MG63 (cell line): Measurements from ENCODE around the gene CST9. TPM values are rescaled to one million over a fixed set of nuclear protein-coding genes. Genes with fewer than 3 reads are reported as not detected.
"Not testable (repeated sequence)": the region's sequence is repeated elsewhere in the genome, so short reads cannot be mapped to it uniquely, and the experiment has no call there.

Experiments used
- DNase-seq: peaks from one replicate; pipeline ENCODE4 v3.0.0-alpha.2; 2020
- H3K27me3 ChIP-seq: fragments of 250-450 bp; sonication (Bioruptor Pico); 2 replicates; pipeline ENCODE4 v1.5.1; 2020; ENCODE audit warnings: mild to moderate bottlenecking, moderate library complexity
- H3K36me3 ChIP-seq: fragments of 250-450 bp; sonication (Bioruptor Pico); 2 replicates; pipeline ENCODE4 v1.5.1; 2020; ENCODE audit warnings: mild to moderate bottlenecking, moderate library complexity
- H3K4me3 ChIP-seq: fragments of 250-450 bp; sonication (Bioruptor Pico); 2 replicates; pipeline ENCODE4 v1.5.1; 2020; ENCODE audit warnings: mild to moderate bottlenecking, moderate library complexity
- H3K9me3 ChIP-seq: fragments of 250-450 bp; sonication (Bioruptor Pico); 2 replicates; pipeline ENCODE4 v1.5.1; 2020; ENCODE audit warnings: mild to moderate bottlenecking, moderate library complexity
- total RNA-seq: library from RNA; depleted of rRNA; stranded (reverse); fragments of >200 nt; shearing (Covaris generic); gene quantifications from 2 replicates; pipeline ENCODE4 v1.2.3, GENCODE V29; 2014; ENCODE audit warnings: low replicate concordance

CST9 gene
- total RNA-seq, 1 experiment from 2014 or later: not detected

DNA sequence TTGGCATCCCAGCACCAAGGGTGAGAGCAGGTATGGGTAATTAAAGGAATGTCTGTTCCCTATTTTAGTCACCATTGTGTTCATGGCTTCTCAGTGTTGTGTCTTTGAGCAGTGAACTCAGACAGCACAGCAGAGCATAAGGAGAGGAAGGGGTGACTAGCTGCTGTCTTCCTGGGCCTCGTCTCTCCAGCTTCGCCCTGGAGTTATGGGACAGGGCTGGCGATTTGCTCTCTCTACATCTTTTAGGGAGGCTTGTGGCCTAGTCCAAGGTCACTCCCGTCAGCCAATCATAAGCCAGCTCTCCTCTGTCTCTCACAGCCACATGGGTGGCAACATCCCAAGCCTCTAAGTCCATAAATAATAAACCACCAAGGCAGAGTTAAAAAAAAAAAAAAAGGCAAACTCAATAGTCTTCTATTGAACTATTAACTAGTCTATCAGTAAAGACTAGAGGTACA is 24.7 kb upstream of the CST9 start:
- H3K36me3 ChIP-seq: no peaks in the 10 kb centered on the region
- no peaks in the 10 kb centered on the region for H3K27me3 ChIP-seq
- no peaks in the 10 kb centered on the region for H3K9me3 ChIP-seq
- no peak overlapping the region for H3K4me3 ChIP-seq
- no peak for DNase-seq

DNA sequence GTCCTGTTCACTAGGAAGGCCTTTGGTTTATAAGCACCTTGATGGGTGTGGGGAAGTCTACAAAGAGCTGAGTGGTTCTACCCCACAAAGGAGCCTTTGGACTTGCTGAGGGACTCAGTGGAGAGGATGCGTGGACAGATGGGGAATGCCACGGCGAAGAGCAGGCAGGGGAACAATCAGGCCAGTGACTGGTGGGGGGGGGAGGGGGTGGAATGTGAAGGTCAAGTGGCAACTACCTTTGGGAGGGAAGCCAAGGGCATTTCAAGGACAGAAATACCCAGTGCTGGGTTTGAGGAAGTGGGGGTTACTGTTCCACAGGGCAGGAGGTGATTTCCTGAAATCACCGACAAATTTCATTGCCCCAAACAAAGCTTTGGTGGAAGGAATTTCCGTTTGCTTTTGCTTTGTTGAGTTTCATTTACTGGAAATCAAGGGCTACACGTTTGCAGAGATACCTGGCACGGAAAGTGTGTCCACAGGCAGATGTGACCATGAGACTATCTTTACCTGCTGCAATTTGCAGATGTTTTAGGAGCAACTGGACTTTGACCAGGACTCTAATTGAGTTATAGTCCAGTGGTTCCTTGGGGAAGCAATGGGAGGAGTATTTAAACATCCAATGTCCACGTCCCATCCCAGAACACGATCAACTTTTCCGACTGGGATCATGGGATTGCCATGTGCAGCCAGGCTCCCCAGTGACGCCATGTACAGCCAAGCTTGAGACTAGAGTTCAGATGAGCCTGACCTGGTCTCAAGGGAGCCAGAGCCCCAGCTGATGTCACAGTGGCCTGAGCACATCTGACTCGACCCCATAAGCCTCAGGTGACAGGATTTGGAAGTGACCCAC is 24.1 kb upstream of the CST9 start:
- Histone ChIP-seq H3K4me3 (no peak overlapping the region), H3K9me3 (no peaks in the 10 kb centered on the region), H3K36me3 (no peaks in the 10 kb centered on the region), H3K27me3 (no peaks in the 10 kb centered on the region)
- no peak for DNase-seq

DNA sequence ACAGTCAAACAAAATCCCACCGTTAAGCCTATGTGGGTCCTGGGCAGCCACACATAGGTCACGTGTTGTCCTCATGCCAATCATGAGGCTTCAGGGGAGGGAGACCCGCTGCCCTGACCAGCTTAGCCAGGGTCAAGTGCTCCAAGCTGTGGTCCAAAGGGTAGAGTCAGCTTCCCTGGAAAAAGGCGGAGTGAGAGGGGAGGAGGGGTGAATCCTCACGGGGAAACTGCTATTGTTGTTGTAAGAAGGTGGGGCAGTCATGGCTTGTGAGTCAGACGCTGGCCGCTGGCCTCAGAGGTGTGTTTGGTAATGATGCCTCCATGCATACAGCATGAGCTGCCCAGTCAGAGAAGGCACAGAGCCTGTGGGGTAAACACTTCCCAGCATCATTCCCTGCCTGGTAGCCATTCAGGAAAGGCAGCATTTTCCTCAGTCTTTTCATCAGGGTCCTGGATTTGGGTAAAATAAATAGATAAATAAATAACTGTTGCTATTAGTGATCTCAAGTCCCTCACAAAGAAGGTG is 23.4 kb upstream of the CST9 start:
- H3K9me3 ChIP-seq: no peaks in the 10 kb centered on the region
- no peaks in the 10 kb centered on the region for H3K36me3 ChIP-seq
- H3K27me3 ChIP-seq: no peaks in the 10 kb centered on the region
- no peak overlapping the region for H3K4me3 ChIP-seq
- DNase-seq: peak; percentile 8

DNA sequence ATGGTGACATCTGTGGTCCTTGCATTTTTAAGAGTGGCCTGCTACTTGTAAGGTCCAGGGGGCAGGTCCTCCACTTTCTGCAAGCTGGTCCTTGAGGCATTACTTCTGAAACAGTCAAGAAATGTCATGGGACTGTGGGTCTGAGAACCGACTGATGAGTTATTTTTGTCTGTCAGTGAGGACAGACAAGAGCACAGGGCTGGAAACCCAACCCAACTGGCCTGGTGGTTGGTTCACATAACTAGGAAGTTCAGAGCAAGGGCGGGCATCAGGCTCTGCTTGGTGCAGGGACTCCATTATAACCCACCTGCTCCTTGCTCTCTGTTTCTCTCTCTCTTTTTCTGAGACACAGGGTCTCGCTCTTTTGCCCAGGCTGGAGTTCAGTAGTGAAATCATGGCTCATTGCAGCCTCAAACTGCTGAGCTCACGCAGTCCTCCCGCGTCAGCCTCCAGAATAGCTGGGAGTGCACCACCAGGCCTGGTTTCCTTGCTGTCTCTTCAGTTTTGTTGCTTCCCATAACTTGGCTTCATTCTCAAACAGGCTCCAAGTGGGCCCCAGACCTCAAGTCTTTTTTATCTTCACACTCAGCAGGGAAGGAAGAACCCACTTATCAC is 22.8 kb upstream of the CST9 start:
- DNase-seq: no peak
- H3K27me3 ChIP-seq: no peaks in the 10 kb centered on the region
- H3K9me3 ChIP-seq: no peaks in the 10 kb centered on the region
- no peaks in the 10 kb centered on the region for H3K36me3 ChIP-seq
- no peak overlapping the region for H3K4me3 ChIP-seq

DNA sequence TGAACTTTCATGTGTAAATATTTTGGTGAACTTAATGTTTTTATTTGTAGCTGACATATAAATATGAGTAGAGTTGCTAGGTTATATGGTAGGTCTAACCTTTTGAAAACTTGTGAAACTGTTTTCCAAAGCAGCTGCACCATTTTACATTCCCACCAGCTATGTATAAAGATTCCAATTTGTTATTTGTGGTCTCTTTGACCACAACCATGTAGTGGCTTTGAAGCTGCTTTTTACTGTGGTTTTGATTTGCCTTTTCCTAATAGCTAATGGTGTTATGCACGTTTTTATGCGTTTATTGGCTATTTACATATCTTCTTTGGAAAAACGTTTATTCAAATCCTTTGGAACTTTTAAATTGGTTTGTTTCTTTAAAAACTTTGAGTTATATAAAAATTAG is 21.8 kb upstream of the CST9 start:
- DNase-seq: no peak
- no peak overlapping the region for H3K4me3 ChIP-seq
- no peaks in the 10 kb centered on the region for H3K9me3 ChIP-seq
- H3K36me3 ChIP-seq: no peaks in the 10 kb centered on the region
- H3K27me3 ChIP-seq: no peaks in the 10 kb centered on the region

DNA sequence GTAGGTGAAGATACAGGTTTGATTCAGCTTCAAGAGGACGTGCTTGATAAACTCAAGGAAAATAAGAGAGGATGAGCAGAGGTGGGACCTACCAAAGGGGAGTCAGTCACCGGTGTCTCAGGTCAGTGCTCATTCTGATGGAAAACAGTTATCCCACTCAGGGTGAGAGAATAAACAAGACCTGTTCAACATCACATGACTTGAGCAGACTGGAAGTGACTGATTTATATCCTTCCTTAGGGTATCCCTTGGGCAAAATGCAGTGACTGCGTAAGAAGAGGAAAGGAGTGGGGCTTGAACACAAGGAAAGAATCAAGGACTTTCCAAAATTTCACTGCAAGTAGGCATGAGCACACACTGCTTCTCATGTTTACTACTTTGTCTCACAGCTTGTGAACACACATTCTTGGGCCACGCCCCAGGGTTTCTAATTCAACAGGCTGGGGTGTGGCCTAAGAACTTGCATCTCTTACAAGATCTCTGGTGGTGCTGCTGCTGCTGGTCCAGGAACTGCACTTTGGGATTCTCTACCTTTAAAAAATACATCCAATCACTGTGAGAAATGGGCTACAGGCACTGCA is 20.4 kb upstream of the CST9 start:
- no peak for DNase-seq
- H3K36me3 ChIP-seq: no peaks in the 10 kb centered on the region
- no peak overlapping the region for H3K4me3 ChIP-seq
- no peaks in the 10 kb centered on the region for H3K9me3 ChIP-seq
- H3K27me3 ChIP-seq: no peaks in the 10 kb centered on the region

DNA sequence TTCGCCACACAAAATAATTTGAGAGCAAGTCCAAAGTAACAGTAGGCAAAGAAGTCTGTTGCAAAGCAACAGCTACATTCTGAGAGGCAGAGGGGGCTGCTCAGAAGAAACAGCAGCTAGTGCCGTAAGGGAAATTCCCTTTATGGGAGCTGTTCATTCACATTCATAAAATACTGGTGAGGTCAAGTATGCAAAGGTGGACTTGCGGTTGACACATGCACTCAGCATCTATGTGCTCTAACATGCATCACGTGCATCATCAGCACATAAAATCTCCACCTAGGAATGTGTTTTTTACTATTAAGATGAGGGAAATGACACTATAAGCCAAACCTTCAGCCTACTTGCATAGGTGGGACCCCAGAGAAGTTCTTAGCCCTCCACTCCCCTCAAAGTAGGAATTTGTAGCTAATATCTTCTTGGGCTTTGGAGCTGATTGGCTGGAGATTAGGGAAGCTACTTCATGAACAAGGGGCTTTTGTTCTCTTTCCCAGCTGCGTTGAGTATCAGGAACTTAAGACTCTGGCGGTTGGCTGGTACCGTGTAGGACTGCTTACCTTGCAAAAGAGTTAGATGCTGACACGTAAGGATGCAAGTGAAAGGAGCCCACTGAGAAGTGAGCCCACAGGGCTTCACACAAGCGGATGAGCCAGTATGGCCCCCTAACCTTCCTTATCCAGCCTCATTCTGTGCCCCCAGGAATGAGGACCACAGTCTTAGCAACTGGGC is 19.7 kb upstream of the CST9 start:
- no peaks in the 10 kb centered on the region for H3K27me3 ChIP-seq
- no peak for DNase-seq
- H3K36me3 ChIP-seq: no peaks in the 10 kb centered on the region
- no peaks in the 10 kb centered on the region for H3K9me3 ChIP-seq
- no peak overlapping the region for H3K4me3 ChIP-seq

DNA sequence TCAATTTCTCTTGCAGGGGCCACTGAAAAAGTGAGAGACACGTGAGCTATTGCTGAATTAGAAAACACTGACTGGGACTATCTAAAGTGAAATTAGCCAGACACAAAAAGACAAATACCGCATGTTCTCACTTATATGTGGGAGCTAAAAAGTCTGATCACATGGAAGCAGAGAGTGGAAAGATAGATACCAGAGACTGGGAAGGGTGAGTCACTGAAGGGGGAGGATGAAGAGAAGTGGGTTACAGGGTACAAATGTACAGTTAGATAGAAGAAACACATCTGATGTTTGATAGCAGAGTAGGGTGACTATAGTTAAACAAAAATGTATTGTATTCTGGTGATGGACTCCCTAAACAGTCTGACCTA is 18.6 kb upstream of the CST9 start:
- DNase-seq: no peak
- H3K27me3 ChIP-seq: no peaks in the 10 kb centered on the region
- no peak overlapping the region for H3K4me3 ChIP-seq
- H3K9me3 ChIP-seq: no peaks in the 10 kb centered on the region
- no peaks in the 10 kb centered on the region for H3K36me3 ChIP-seq

DNA sequence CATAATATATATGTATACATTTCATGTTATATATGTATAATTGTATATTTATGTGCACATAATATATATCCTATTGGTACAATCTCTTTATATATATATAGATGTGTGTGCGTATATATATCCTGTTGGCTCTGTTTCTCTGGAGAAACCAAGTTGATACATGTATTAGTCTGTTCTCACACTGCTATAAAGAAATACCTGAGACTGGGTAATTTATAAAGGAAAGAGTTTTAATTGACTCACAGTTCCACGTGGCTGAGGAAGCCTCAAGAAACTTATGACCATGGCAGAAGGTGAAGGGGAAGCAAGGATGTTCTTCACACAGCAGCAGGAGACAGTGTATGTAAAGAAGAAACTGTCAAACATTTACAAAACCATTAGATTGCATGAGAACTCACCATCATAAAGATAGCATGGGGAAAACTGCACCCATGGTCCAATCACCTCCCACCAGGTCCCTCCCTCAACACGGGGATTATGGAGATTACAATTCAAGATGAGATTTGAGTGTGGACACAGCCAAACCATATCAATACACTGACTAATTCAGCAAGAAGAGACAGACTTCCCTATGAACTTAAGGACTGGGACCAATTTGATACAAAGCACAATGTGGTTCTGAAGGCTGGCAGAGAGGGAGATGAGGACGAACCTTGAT is 18.1 kb upstream of the CST9 start:
- DNase-seq: no peak
- no peak overlapping the region for H3K4me3 ChIP-seq
- no peaks in the 10 kb centered on the region for H3K9me3 ChIP-seq
- no peaks in the 10 kb centered on the region for H3K27me3 ChIP-seq
- no peaks in the 10 kb centered on the region for H3K36me3 ChIP-seq

DNA sequence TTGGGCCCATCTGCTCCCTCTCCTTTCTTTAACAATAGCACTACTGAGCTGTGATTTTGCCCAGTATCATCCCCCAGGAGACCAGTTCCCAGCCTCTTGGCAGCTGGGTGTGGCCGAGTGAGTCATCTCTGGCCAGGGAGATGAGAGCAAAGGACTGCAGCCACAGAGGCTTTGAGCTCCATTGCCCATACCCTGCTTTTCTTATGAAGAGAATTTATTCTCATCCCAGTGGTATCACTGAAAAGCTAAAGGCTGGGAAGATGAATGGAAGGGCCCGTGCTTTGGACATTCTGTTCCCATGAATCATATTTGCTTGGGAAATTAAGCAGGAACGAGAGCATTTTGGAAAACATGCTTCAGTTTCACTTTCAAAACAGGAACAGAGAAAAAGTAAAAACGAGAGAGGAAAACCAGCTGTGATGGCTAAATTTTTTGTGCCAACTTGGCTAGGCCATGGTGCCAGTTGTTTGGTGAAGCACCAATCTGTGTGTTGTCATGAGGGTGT is 17.2 kb upstream of the CST9 start:
- H3K9me3 ChIP-seq: no peaks in the 10 kb centered on the region
- peak; percentile 86 for DNase-seq
- no peaks in the 10 kb centered on the region for H3K36me3 ChIP-seq
- no peaks in the 10 kb centered on the region for H3K27me3 ChIP-seq
- H3K4me3 ChIP-seq: peak overlapping the region; percentile 35

DNA sequence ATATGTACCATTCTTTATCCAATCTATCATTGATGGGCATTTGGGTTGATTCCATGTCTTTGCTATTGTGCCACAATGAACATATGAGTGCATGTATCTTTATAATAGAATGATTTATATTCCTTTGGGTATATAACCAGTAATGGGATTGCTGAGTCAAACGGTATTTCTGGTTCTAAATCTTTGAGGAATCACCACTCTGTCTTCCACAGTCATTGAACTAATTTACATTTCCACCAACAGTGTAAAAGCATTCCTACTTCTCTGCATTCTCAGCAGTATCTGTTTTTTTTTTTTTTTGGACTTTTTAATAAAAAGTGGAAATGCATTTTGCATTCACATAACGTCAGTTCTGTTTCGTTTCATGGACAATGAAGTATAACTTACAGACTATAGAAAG is 16.7 kb upstream of the CST9 start:
- not testable (repeated sequence) for H3K4me3 ChIP-seq, H3K36me3 ChIP-seq, DNase-seq

DNA sequence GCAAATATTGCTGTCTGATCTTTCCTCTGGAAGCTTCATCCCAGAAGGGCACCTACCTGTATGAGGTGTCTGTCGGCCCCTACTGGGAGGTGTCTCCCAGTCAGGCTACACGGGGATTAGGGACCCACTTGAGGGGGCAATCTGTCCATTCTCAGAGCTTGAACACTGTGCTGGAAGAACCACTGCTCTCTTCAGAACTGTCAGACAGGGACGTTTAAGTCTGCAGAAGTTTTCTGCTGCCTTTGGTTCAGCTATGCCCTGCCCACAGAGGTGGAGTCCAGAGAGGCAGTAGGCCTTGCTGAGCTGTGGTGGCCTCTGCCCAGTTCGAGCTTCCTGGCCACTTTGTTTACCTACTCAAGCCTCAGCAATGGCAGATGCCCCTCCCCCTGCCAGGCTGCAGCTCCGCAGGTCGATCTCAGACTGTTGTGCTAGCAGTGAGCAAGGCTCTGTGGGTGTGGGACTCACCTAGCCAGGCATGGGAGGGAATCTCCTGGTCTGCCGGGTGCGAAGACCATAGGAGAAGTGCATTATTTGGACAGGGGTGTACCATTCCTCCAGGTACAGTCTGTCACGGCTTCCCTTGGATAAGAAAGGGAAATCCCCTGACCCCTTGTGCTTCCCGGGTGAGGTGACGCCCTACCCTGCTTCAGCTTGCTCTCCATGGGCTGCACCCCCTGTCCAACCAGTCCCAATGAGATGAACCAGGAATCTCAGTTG is 15.1 kb upstream of the CST9 start:
- DNase-seq, H3K4me3 ChIP-seq, H3K27me3 ChIP-seq, H3K9me3 ChIP-seq, H3K36me3 ChIP-seq: not testable (repeated sequence)

More for the DNA sequence above, 16.7 kb upstream of the CST9 start:
- H3K9me3 ChIP-seq, H3K27me3 ChIP-seq: not testable (repeated sequence)

DNA sequence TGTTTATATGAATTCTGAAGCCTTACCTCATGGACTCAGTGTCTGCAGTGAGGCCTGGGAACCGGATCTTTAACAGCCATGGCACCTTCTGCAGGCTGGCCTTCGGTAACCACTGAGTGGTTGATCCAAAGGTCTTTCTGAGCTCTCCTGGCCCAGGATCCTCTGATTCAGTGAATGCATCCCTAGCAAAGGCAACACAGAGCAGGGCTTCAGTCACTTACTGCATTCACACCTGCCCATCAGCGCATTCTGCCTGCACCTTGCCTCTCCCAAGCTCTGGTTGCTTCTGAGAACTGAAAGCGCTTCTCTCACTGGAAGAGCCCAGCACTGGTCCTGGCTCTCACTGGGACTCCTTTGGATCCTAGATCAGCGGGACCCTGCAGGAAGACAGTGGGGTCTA is 8.4 kb upstream of the CST9 start:
- Histone ChIP-seq H3K9me3 (no peaks in the 10 kb centered on the region), H3K27me3 (no peaks in the 10 kb centered on the region), H3K36me3 (no peaks in the 10 kb centered on the region), H3K4me3 (no peak overlapping the region)
- DNase-seq: no peak

DNA sequence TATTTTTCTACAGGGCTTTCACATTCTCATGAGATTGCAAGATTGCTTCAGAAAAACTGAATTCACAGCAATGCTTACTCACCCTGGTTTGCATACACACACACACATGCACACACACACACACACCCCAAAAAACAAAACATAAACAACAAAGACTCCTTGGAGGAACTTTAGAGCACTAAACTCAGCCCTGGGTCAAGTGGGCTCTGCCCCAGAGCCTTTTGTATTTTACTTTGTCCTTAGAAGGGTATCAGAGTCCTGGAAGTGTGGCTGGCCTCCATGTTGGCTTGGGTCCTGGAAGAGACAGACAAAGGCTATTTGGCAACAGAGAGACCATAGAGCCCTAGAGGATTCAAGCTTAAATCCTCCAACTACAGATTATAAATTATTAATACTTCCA is 8.0 kb upstream of the CST9 start:
- DNase-seq: no peak
- no peaks in the 10 kb centered on the region for H3K27me3 ChIP-seq
- H3K36me3 ChIP-seq: no peaks in the 10 kb centered on the region
- H3K4me3 ChIP-seq: no peak overlapping the region
- H3K9me3 ChIP-seq: no peaks in the 10 kb centered on the region

DNA sequence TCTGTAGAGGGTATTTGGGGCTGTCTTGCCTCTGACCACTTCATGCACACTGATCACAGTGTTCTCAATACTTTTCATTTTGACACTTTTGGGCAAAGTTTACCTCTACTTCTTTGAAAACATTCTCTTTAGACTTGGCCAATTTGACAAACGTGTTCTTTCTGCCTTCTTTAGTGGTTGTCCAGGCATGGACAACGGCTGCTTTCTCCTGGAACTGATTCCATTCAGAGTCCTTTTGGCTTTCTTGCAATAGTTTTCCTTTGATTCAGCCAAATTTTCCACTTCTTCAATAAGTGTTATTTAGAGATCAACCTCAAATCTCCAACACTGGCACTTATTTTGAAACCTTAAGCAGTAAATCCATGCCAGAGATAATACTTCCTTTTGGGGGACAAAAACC is 6.7 kb upstream of the CST9 start:
- no peaks in the 10 kb centered on the region for H3K27me3 ChIP-seq
- H3K36me3 ChIP-seq: no peaks in the 10 kb centered on the region
- no peak for DNase-seq
- H3K4me3 ChIP-seq: no peak overlapping the region
- no peaks in the 10 kb centered on the region for H3K9me3 ChIP-seq
